ENCODE results near the gene FBXL17.

Gene FBXL17

GRCh38 chr5:108260858-108261170, 121.1 kb downstream of the FBXL17 start:
- H3K4me3 ChIP-seq (ENCODE audit: low read depth, low read length): no peak overlapping the region
- no peak for DNase-seq (ENCODE audit: low read depth)

DNA sequence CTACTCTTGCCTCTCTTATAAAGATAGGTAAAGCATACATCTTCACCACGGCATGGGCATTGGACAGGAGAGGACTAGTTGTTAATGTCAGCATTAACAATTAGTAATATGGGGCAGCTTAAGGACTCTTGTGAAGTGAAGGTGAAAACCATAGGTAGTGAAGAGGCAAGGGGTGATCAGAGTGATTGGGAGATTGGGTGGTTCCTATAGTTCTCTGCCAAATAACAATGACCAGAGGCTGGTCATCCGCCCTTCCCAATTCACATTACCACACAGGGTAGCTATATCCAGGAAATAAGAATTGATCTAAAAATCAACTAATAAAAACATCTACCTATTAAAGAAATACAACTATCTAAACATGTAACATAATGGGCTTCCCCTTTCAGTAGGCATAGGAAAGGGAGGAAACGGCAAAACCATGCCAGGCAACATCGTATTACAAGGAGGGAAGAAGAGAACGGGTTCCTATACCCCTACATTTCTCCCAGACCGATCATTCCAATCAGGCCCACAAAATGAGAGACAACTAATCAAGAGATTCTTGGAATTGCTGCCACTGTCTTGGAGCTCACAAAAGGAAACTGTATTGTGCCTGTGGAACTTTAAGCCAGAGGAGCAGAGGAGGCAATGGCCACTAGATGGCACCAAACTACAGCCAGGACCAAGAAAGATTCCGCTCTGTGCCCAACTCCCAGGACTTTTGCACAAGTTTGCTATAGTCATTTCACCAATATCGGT, 121.6 kb downstream of the FBXL17 start:
- DNase-seq (ENCODE audit: low read depth): peak; percentile 39
- H3K4me3 ChIP-seq (ENCODE audit: low read depth, low read length): no peak overlapping the region

- no peak overlapping the region for H3K4me3 ChIP-seq (ENCODE audit: low read depth, low read length)
- peak; percentile 28 for DNase-seq (ENCODE audit: low read depth)
Measured at GRCh38 chr5:108259306-108259705, 122.6 kb downstream of the FBXL17 start.

DNA sequence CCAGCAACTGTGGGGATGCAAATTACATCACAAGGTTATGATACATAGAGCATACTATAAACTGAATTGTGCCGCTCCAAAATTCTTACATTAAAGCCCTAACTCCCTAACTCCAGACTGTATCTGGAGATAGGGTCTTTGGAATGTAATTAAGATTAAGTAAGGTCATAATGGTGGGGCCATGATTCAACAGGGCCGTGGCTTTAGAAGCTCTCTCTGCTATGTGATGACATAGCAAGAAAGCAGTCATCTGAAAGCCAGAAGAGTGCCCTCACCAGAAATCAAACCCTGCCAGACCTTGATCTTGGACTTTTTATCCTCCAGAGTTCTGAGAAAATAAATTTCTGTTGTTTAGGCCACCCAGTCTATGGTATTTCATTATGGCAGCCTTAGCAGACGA, 123.9 kb downstream of the FBXL17 start:
- no peak overlapping the region for H3K4me3 ChIP-seq (ENCODE audit: low read depth, low read length)
- no peak for DNase-seq (ENCODE audit: low read depth)

DNA sequence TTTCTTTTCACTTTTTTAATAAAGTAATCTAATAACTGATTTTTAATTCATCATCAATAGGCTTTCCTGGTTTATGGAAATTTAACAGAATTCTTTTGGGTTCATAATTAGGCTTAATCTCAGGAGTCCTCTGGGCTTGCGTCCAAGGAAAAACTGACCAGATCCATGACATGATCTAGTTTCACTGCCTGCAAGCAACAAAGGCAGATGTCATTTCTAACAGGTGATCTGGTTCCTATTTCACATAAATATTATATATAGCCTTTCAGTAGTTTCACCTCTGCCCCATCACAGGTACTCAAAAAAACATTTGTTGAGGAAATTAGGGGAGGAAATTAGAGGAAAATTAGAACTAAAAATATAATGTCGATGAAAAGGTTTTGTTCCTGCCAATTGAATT, 126.4 kb downstream of the FBXL17 start:
- DNase-seq (ENCODE audit: low read depth): no peak
- no peak overlapping the region for H3K4me3 ChIP-seq (ENCODE audit: low read depth, low read length)

GRCh38 chr5:108251350-108251749, 130.5 kb downstream of the FBXL17 start:
- DNase-seq (ENCODE audit: low read depth): no peak
- no peak overlapping the region for H3K4me3 ChIP-seq (ENCODE audit: low read depth, low read length)

- DNase-seq (ENCODE audit: low read depth): no peak
- H3K4me3 ChIP-seq (ENCODE audit: low read depth, low read length): no peak overlapping the region
Measured at GRCh38 chr5:108249785-108250426, 132.0 kb downstream of the FBXL17 start.

DNA sequence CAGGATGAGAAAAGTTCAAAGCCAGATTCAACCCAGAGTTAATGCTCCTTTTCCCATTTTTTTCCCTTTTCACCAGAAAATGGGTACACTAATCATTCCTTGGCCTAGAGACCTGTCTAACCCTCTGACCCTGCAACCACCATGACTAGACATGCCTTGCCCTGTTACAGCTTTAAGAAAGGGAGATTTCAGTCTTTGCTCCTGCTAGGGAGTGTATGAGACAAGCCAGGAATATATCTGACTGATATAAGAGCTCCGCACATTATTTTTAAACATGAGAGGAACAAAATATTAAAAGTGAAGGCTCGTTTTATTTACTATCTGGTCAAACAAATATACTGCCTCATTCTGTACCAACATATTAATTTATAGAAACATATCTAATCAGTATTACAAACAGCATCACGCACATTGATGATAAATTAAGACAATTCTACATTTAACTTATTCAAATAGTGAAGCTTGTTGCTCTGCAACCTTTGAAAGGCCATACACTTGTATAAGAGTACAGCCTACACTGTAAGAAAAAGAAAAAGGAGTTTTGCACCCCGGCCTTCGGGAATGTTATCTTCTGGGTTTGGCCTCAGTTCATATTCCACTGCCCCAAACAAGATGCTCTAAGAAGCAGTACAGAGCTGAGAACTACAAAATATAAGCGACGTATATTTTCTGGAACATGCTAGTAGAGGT, 132.7 kb downstream of the FBXL17 start:
- DNase-seq (ENCODE audit: low read depth): no peak
- no peak overlapping the region for H3K4me3 ChIP-seq (ENCODE audit: low read depth, low read length)

- H3K4me3 ChIP-seq (ENCODE audit: low read depth, low read length): no peak overlapping the region
- DNase-seq (ENCODE audit: low read depth): no peak
Measured at GRCh38 chr5:108238936-108239887, 142.7 kb downstream of the FBXL17 start.

DNA sequence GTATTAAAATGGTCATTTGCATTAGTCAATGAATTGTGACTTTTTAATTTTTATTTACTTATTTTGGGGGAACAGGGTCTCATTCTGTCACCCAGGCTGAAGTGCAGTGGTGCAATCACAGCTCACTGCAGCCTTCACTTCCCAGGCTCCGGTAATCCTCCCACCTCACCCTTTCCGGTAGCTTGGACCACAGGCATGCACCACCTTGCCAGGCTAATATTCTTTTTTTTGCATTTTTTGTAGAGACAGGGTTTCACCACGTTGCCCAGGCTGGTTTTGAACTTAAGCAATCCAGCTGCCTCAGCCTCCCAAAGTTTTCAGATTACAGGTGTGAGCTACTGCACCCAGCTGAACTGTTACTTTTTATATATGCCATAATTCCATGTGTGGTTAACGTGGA, 143.4 kb downstream of the FBXL17 start:
- no peak overlapping the region for H3K4me3 ChIP-seq (ENCODE audit: low read depth, low read length)
- no peak for DNase-seq (ENCODE audit: low read depth)

- DNase-seq (ENCODE audit: low read depth): no peak
- no peak overlapping the region for H3K4me3 ChIP-seq (ENCODE audit: low read depth, low read length)
Measured at GRCh38 chr5:108233617-108234155, 148.2 kb downstream of the FBXL17 start.

- no peak for DNase-seq (ENCODE audit: low read depth)
Measured at GRCh38 chr5:108232805-108233204, 149.1 kb downstream of the FBXL17 start.

GRCh38 chr5:108222011-108222410, 159.9 kb downstream of the FBXL17 start:
- no peak for DNase-seq (ENCODE audit: low read depth)
- no peak overlapping the region for H3K4me3 ChIP-seq (ENCODE audit: low read depth, low read length)

More at GRCh38 chr5:108232805-108233204, 149.1 kb downstream of the FBXL17 start:
- no peak overlapping the region for H3K4me3 ChIP-seq (ENCODE audit: low read depth, low read length)

DNA sequence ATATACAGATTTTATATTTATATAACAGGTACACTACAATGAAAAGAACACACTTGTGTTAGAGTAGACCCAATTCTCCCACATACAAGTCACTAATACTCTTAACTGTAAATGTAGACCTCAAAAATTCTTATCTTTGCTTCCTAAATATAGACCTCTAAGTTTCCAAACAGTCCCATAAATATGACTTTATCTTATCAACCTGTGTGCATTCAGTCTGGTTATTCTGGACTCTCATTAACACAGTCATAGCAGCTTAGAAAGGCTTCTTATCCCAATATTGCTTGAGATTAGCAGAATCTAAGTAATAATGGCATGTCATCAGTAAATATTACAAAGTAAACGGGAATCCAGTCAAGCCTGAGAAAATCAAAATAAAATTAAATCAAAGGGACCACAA, 161.1 kb downstream of the FBXL17 start:
- no peak for DNase-seq (ENCODE audit: low read depth)
- H3K4me3 ChIP-seq (ENCODE audit: low read depth, low read length): no peak overlapping the region

DNA sequence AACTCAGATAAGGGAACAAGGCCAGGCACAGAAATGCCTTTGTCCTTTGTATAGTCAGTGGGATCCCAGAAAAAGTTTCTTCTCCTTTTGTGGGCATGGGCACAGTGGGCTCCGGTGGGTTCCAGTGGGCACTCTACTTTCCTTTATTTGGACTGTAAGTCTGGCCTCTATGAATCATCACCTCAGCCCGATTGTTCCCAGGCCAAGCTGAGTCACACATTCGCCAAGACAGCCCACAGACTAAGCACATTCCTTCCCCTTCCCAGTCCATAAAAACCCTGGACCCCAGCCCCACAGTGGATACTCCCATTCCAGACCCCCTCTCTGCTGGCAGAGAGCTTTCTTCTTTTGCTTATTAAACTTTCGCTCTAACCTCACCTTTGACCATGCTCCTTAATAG, 165.0 kb downstream of the FBXL17 start:
- DNase-seq (ENCODE audit: low read depth): peak; percentile 31
- H3K4me3 ChIP-seq (ENCODE audit: low read depth, low read length): no peak overlapping the region

DNA sequence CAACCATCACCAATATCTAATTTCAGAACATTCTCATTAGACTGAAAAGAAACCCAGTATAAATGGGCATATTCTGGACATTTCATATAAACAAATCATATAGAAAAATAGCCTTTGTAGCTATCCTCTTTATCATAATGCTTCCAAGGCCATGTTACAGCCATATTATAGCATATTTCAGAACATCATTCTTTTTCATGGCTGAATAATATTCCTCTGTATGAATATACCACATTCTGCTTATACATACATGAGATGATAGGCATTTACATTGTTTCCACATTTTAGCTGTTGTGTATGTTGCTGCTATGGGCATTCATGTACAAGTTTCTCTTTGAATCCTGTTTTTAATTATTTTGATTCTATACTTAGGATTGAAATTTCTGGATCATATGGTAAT, 167.0 kb downstream of the FBXL17 start:
- no peak overlapping the region for H3K4me3 ChIP-seq (ENCODE audit: low read depth, low read length)
- no peak for DNase-seq (ENCODE audit: low read depth)

DNA sequence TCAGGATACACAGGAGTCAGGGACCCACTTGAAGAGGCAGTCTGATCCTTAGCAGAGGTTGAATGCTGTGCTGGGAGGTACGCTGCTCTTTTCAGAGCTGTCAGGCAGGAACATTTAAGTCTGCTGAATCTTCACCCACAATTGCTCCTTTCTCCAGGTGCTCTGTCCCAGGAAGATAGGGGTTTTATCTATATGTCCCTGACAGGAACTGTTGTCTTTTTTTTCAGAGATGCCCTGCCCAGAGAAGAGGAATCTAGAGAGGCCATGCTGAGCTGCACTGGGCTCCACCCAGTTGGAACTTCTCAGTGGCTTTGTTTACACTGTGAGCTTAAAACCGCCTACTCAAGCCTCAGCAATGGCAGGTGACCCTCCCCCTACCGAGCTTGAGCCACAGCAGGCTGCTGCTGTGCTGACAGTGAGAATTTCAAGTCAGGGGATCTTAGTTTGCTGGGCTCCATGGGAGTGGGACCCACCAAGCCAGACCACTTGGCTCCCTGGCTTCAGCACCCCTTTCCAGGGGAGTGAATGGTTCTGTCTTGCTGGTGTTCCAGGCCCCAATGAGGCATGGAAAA, 169.0 kb downstream of the FBXL17 start:
- peak; percentile 19 for DNase-seq (ENCODE audit: low read depth)
- H3K4me3 ChIP-seq (ENCODE audit: low read depth, low read length): no peak overlapping the region

DNA sequence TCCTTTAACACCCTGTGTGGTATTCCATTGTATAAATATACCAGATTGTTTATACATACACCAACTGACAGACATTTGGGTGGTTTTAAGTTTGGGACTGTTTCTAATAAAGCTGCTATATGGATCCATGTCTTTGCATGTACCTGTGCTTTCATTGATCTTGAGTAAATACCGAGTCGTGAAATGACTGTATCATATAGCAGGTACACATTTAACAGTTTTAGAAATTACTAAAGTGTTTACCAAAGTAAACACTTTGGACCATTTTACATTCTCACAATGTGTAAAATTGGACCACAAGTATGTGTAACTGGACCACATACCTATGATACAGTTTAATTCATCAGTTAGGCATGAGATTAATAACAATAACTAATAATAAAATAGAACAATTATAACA, 175.2 kb downstream of the FBXL17 start:
- no peak for DNase-seq (ENCODE audit: low read depth)
- H3K4me3 ChIP-seq (ENCODE audit: low read depth, low read length): no peak overlapping the region

GRCh38 chr5:108201721-108202120, 180.2 kb downstream of the FBXL17 start:
- no peak for DNase-seq (ENCODE audit: low read depth)
- H3K4me3 ChIP-seq (ENCODE audit: low read depth, low read length): no peak overlapping the region
